COR-L47 (cell line): ENCODE results near the gene MIA.
"Not testable (repeated sequence)": the region's sequence is repeated elsewhere in the genome, so short reads cannot be mapped to it uniquely, and the experiment has no call there.

Experiments
- DNase-seq: peaks from one replicate; lab custom pipeline; 2025; lab: John Stamatoyannopoulos, UW

MIA gene

GRCh38 chr19:40774916-40775631 is at the start of gene MIA:
MIA (plus strand) TSS chr19:40775521; CDS start chr19:40775543, 22 bp downstream.
- DNase-seq = no peak

GRCh38 chr19:40726279-40726678 is 49.0 kb upstream of the MIA start:
- no peak for DNase-seq

GRCh38 chr19:40730065-40730464 is 45.3 kb upstream of the MIA start:
- not testable (repeated sequence) for DNase-seq

GRCh38 chr19:40732304-40732703 is 43.0 kb upstream of the MIA start:
- not testable (repeated sequence) for DNase-seq

- DNase-seq = no peak
Measured at GRCh38 chr19:40733149-40733548, 42.2 kb upstream of the MIA start.

GRCh38 chr19:40735013-40735771 is 40.1 kb upstream of the MIA start:
- no peak for DNase-seq

- no peak for DNase-seq
Measured at GRCh38 chr19:40736661-40737060, 38.7 kb upstream of the MIA start.

- DNase-seq = no peak
Measured at GRCh38 chr19:40737102-40737644, 38.1 kb upstream of the MIA start.

GRCh38 chr19:40739030-40739839 is 36.1 kb upstream of the MIA start:
- DNase-seq = no peak

GRCh38 chr19:40739871-40740703 is 35.2 kb upstream of the MIA start:
- no peak for DNase-seq

GRCh38 chr19:40740747-40741146 is 34.6 kb upstream of the MIA start:
- no peak for DNase-seq

GRCh38 chr19:40741527-40742390 is 33.6 kb upstream of the MIA start:
- DNase-seq = no peak

GRCh38 chr19:40742477-40742876 is 32.8 kb upstream of the MIA start:
- no peak for DNase-seq

- DNase-seq = no peak
Measured at GRCh38 chr19:40742886-40743285, 32.4 kb upstream of the MIA start.

GRCh38 chr19:40743926-40744325 is 31.4 kb upstream of the MIA start:
- DNase-seq = no peak

- DNase-seq = no peak
Measured at GRCh38 chr19:40744554-40745401, 30.5 kb upstream of the MIA start.

- DNase-seq = no peak
Measured at GRCh38 chr19:40745402-40745780, 29.9 kb upstream of the MIA start.

GRCh38 chr19:40747536-40747935 is 27.8 kb upstream of the MIA start:
- DNase-seq = no peak

GRCh38 chr19:40750058-40750873 is 25.1 kb upstream of the MIA start, which contains the start of gene ACTMAP:
ACTMAP (minus strand) TSS chr19:40750477; CDS start chr19:40749803, 674 bp downstream.
- DNase-seq = peak; percentile 100
